HCT116 (cell line): ENCODE measurements around the gene PROSER2.

ENCODE experiments used
- JUND ChIP-seq: IDR thresholded peaks from 2 replicates; pipeline ENCODE4 v1.6.1; 2012
- POLR2A ChIP-seq: IDR thresholded peaks from 2 replicates; pipeline ENCODE4 v1.7.0; 2011; ENCODE audit warnings: borderline replicate concordance; ENCODE audit not compliant: insufficient read depth, insufficient read length; ENCODE audit errors: extremely low read depth
- RAD21 ChIP-seq: IDR thresholded peaks from 2 replicates; pipeline ENCODE4 v1.6.1; 2012; ENCODE audit warnings: low read depth, mild to moderate bottlenecking
- TF ChIP-seq, protein P1 (sequence below), 3 experiments: fragments of 200-600 bp in 1 of 3; sonication (generic) in 1 of 3; IDR thresholded peaks in 2 of 3; conservative IDR thresholded peaks in 1 of 3; 2 replicates each; pipeline ENCODE4 v1.5.1; 2012 to 2017; ENCODE audit warnings: low read depth in 2 of 3, low read length in 2 of 3, antibody characterized with exemption in 1 of 3, borderline replicate concordance in 1 of 3, control low read depth in 1 of 3, mild to moderate bottlenecking in 1 of 3, mixed read lengths in 1 of 3, mixed run types in 1 of 3, moderate library complexity in 1 of 3; ENCODE audit not compliant: insufficient read depth in 1 of 3
- TF ChIP-seq, protein P2 (sequence below): IDR thresholded peaks from 2 replicates; pipeline ENCODE4 v1.6.1; 2011; ENCODE audit warnings: mild to moderate bottlenecking, low read length, moderate library complexity; ENCODE audit not compliant: insufficient replicate concordance; ENCODE audit errors: extremely low read depth

DNA sequence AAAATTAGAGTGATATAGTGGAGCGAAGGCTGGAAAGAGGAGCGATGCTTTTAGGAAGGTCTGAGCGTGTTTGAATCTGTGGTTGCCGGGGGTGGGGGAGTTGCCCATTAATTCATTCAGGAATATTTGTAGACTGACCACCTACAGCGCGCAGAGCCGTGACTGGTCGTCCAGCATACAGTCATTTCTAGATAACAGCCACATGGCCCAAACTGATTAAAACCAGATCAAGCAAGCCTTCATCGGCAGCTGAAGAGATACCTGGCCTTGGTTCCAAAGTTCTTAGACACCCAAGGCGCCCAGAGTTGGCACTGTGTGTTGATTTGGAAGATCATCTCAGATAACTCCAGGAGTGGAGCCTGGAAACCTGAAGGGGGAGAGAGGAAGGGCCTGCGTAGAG, 1.7 kb downstream of the PROSER2 start:
- TF ChIP-seq POLR2A (no peak), RAD21 (no peak), JUND (no peak)
- TF ChIP-seq, protein P1, sequence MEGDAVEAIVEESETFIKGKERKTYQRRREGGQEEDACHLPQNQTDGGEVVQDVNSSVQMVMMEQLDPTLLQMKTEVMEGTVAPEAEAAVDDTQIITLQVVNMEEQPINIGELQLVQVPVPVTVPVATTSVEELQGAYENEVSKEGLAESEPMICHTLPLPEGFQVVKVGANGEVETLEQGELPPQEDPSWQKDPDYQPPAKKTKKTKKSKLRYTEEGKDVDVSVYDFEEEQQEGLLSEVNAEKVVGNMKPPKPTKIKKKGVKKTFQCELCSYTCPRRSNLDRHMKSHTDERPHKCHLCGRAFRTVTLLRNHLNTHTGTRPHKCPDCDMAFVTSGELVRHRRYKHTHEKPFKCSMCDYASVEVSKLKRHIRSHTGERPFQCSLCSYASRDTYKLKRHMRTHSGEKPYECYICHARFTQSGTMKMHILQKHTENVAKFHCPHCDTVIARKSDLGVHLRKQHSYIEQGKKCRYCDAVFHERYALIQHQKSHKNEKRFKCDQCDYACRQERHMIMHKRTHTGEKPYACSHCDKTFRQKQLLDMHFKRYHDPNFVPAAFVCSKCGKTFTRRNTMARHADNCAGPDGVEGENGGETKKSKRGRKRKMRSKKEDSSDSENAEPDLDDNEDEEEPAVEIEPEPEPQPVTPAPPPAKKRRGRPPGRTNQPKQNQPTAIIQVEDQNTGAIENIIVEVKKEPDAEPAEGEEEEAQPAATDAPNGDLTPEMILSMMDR (IDR thresholded peaks at IDR 0.05 in 2 of 3, conservative IDR thresholded peaks at IDR 0.05 in 1 of 3; ENCODE audit: borderline replicate concordance in 1 of 3, insufficient read depth in 1 of 3, low read depth in 2 of 3, low read length in 2 of 3) = no peak
- TF ChIP-seq, protein P2, sequence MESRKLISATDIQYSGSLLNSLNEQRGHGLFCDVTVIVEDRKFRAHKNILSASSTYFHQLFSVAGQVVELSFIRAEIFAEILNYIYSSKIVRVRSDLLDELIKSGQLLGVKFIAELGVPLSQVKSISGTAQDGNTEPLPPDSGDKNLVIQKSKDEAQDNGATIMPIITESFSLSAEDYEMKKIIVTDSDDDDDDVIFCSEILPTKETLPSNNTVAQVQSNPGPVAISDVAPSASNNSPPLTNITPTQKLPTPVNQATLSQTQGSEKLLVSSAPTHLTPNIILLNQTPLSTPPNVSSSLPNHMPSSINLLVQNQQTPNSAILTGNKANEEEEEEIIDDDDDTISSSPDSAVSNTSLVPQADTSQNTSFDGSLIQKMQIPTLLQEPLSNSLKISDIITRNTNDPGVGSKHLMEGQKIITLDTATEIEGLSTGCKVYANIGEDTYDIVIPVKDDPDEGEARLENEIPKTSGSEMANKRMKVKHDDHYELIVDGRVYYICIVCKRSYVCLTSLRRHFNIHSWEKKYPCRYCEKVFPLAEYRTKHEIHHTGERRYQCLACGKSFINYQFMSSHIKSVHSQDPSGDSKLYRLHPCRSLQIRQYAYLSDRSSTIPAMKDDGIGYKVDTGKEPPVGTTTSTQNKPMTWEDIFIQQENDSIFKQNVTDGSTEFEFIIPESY = no peak
